ENCODE results near the gene MLLT10. TPM values are rescaled to one million over a fixed set of nuclear protein-coding genes. Genes with fewer than 3 reads are reported as not detected.
A peak's percentile ranks its signal among the peaks of the same experiment; 100 is the strongest.

MLLT10 gene
- total RNA-seq, 4 donors from 2014 or later, result 23.5 to 39.7 (median 30.2) TPM

- TF ChIP-seq POLR2A (IDR thresholded peaks at IDR 0.05; ENCODE audit: low read depth) (no peak), CTCF (IDR thresholded peaks at IDR 0.05) (no peak), POLR2AphosphoS5 (IDR thresholded peaks at IDR 0.05) (no peak), EP300 (IDR thresholded peaks at IDR 0.05) (no peak)
- H3K9me3 ChIP-seq, result no peaks in the 10 kb centered on the region
Measured at GRCh38 chr10:21727452-21728168, 193.6 kb downstream of the MLLT10 start.

GRCh38 chr10:21728618-21729017, 194.6 kb downstream of the MLLT10 start:
- Histone ChIP-seq H3K4me1 (peaks cover 16 to 24% (median 21%) of the 10 kb centered on the region in 4 donors), H3K27ac (replicated peaks in 1 of 4) (no peak overlapping the region), H3K4me3 (no peak overlapping the region), H3K36me3 (peaks cover 7 to 15% (median 8%) of the 10 kb centered on the region in 4 donors), H3K9me3 (no peaks in the 10 kb centered on the region), H3K27me3 (no peaks in the 10 kb centered on the region)
- TF ChIP-seq POLR2AphosphoS5 (IDR thresholded peaks at IDR 0.05), result no peak
- TF ChIP-seq POLR2A (IDR thresholded peaks at IDR 0.05; ENCODE audit: low read depth), result no peak
- TF ChIP-seq EP300 (IDR thresholded peaks at IDR 0.05), result no peak
- TF ChIP-seq CTCF (IDR thresholded peaks at IDR 0.05), result no peak
- intact Hi-C loops (cut with DNase I), result no loop called here
- no peak for DNase-seq (ENCODE audit: extremely low spot score)
- 91% methylated on average over 3 of the region's 3 CpGs for WGBS

More at GRCh38 chr10:21727452-21728168, 193.6 kb downstream of the MLLT10 start:
- intact Hi-C loops (cut with DNase I), result no loop called here
- DNase-seq (ENCODE audit: extremely low spot score), result no peak
- Histone ChIP-seq H3K4me1 (peaks cover 16 to 28% (median 22%) of the 10 kb centered on the region in 4 donors), H3K4me3 (no peak overlapping the region), H3K27ac (replicated peaks in 1 of 4) (no peak overlapping the region), H3K36me3 (peaks cover 4 to 14% (median 7%) of the 10 kb centered on the region in 4 donors), H3K27me3 (no peaks in the 10 kb centered on the region)
- WGBS, result 66% methylated on average over 13 of the region's 13 CpGs

- TF ChIP-seq POLR2A (IDR thresholded peaks at IDR 0.05; ENCODE audit: low read depth), result no peak
- peak; percentile 82 to 92 (median 87) for TF ChIP-seq CTCF (IDR thresholded peaks at IDR 0.05)
- peak; percentile 37 to 65 for TF ChIP-seq POLR2AphosphoS5 (IDR thresholded peaks at IDR 0.05)
- Histone ChIP-seq H3K36me3 (peaks cover 3 to 37% (median 20%) of the 10 kb centered on the region in 4 donors), H3K27me3 (no peaks in the 10 kb centered on the region), H3K9me3 (no peaks in the 10 kb centered on the region), H3K27ac (replicated peaks in 1 of 4) (no peak overlapping the region), H3K4me1 (peaks cover 0 to 7% (median 4%) of the 10 kb centered on the region in 4 donors), H3K4me3 (no peak overlapping the region)
- intact Hi-C loops (cut with DNase I), result loop anchor here (2.0 to 5.0 kb wide), 2 partner anchors 237 to 655 kb away; no protein-coding TSS in a partner anchor
- DNase-seq (ENCODE audit: extremely low spot score), result no peak
- WGBS, result 30% methylated on average over 10 of the region's 10 CpGs
Measured at GRCh38 chr10:21732067-21732772, 198.2 kb downstream of the MLLT10 start.

- peaks cover 0 to 43% (median 27%) of the 10 kb centered on the region in 4 donors for H3K36me3 ChIP-seq
- WGBS, result 78% methylated on average over 6 of the region's 6 CpGs
- H3K9me3 ChIP-seq, result no peaks in the 10 kb centered on the region
- no peak for TF ChIP-seq POLR2AphosphoS5 (IDR thresholded peaks at IDR 0.05)
- TF ChIP-seq POLR2A (IDR thresholded peaks at IDR 0.05; ENCODE audit: low read depth), result no peak
- no peak for TF ChIP-seq EP300 (IDR thresholded peaks at IDR 0.05)
- no peak for TF ChIP-seq CTCF (IDR thresholded peaks at IDR 0.05)
- H3K27me3 ChIP-seq, result no peaks in the 10 kb centered on the region
- H3K27ac ChIP-seq (replicated peaks in 1 of 4), result no peak overlapping the region
- H3K4me3 ChIP-seq, result no peak overlapping the region
- intact Hi-C loops (cut with DNase I), result loop anchor here (2.0 to 5.0 kb wide), 2 partner anchors 239 to 656 kb away; no protein-coding TSS in a partner anchor
- DNase-seq (ENCODE audit: extremely low spot score), result no peak
- peaks cover 0 to 7% (median 4%) of the 10 kb centered on the region in 4 donors for H3K4me1 ChIP-seq
Measured at GRCh38 chr10:21733710-21734109, 199.7 kb downstream of the MLLT10 start.

Data from esophagus muscularis mucosa (tissue), 4 donors.